Right atrium auricular region (tissue), 2 donors: ENCODE measurements around the gene HYKK. TPM values are rescaled to one million over a fixed set of nuclear protein-coding genes. Genes with fewer than 3 reads are reported as not detected.

Experiments
- total RNA-seq, 2 donors: library from RNA; depleted of rRNA; stranded (reverse); fragments of >200 nt; gene quantifications; one replicate each; pipeline ENCODE4 v1.1.0, GENCODE V29; 2016

The HYKK gene
- total RNA-seq, 2 donors from 2014 or later = 6.1 to 12.5 TPM

Other genes starting within 250 kb of the HYKK start
- 10 to 100 TPM; 70.0 to 78.0 TPM for gene DNAJA4, start 243.0 kb upstream of the HYKK start, total RNA-seq
- 10 to 100 TPM; 29.8 to 38.6 TPM for gene SKIC8, start 208.0 kb upstream of the HYKK start, total RNA-seq
- not detected for gene CRABP1, start 167.2 kb upstream of the HYKK start, total RNA-seq
- gene IREB2, start 69.4 kb upstream of the HYKK start, total RNA-seq = 10 to 100 TPM; 14.5 to 16.3 TPM
- 10 to 100 TPM; 85.8 to 87.1 TPM for gene PSMA4, start 32.9 kb downstream of the HYKK start, total RNA-seq
- under 1 TPM; 0.22 to 0.59 TPM for gene CHRNA5, start 57.9 kb downstream of the HYKK start, total RNA-seq
- gene CHRNA3, start 113.4 kb downstream of the HYKK start, total RNA-seq = 1 to 10 TPM in 1 of 2 donors, not detected in 1; 1.7 TPM
- gene CHRNB4, start 133.6 kb downstream of the HYKK start, total RNA-seq = not detected